Activated CD8-positive, alpha-beta memory T cell treated with anti-CD3 and anti-CD28 coated beads for 48 hours (primary cell): ENCODE data around the gene GNAO1.

Experiments
- DNase-seq, 3 experiments: peaks; one replicate each; pipeline ENCODE4 v3.0.0-alpha.2; 2020; ENCODE audit warnings: low read depth in 2 of 3, low spot score in 2 of 3

The GNAO1 gene

GRCh38 chr16:56346131-56346890 is 155.0 kb downstream of the GNAO1 start:
- DNase-seq = no peak

- DNase-seq = no peak
Measured at GRCh38 chr16:56347166-56347565, 155.9 kb downstream of the GNAO1 start.

DNA sequence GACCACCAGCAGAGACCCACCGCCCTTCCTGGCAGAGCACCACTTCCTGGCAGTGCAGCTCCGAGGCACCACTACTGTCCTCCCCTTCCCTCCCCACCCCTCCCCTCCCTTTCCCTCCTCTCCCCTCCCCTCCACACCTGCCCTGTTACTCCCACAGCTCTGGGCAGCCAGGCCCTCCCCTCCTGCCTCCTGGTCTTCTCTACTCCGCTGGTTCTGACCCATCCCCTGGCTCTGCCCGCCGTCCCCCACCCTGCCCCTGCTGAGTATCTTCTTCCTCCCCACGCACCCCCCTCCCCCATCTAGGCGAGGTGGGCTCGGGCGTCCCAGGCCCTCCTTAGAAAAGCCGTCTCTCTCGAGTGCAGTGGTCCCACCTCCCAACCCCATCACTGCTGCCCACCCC is 156.4 kb downstream of the GNAO1 start:
- DNase-seq = no peak

DNA sequence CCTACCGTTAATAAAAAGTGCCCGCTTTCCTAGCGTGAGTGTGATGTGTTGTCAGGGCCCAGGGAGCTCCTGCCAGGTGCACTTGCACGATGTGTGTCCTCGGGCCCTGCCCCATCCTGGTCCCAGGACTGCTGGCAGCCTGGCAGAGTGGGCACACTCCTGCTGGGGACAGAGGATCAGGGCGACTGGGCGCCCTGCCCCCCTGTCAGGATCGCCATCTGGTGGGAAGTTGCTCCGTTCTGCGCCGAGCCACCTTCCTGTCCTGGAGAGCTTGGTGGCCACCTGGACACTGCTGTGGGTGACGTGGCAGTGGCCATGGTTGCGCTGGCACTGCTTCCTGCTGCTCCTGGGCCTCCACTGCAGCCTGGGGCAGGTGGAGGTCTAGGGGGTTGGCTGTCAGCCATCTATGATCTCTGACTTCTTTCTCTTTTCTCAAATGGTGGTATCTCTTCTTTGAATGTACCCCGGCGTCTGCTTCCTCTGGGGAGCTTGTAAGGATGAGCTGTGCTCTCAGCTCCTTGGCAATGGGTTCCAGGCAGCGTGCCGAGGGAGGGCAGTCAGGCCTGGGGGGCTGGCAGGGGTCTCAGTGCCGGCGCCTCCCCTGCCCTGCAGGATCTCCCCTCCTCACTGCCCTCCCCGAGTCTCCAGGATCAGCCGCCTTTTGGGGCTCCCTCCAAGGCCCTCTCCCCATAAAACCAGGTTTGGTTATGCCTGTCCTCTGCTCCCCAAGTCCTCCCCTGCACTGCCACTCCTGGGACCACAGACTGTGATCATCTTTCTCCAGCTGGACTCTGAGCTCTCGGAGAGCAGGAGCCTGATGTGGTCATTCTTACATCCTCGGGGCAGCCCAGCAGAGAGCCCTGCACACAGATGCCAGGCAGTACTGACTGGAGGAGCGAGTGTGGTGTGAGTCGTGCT is 157.1 kb downstream of the GNAO1 start:
- DNase-seq = no peak

- no peak for DNase-seq
Measured at GRCh38 chr16:56349086-56349415, 157.8 kb downstream of the GNAO1 start.

DNA sequence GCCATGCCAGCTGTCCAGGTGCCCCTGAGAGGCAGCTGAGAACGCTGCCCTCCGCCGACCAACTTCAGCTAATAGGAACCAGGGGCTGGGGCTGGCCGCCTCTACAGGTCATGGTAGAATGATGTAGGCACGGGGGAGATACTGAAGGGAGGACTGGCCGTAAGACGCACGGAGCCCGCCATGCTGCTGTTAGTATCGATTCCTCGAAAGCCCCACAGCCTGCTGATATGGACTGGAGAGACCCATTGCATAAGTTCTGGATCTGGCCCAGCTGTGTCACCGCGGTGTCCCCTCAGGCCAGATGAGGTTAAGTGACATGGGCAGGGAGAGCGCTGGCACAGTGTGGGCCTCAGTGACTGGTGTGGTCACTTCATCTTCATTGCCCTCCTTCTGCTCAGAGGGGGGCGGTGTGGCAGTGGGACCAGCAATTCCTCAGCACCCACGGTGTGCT is 158.4 kb downstream of the GNAO1 start:
- DNase-seq = no peak

DNA sequence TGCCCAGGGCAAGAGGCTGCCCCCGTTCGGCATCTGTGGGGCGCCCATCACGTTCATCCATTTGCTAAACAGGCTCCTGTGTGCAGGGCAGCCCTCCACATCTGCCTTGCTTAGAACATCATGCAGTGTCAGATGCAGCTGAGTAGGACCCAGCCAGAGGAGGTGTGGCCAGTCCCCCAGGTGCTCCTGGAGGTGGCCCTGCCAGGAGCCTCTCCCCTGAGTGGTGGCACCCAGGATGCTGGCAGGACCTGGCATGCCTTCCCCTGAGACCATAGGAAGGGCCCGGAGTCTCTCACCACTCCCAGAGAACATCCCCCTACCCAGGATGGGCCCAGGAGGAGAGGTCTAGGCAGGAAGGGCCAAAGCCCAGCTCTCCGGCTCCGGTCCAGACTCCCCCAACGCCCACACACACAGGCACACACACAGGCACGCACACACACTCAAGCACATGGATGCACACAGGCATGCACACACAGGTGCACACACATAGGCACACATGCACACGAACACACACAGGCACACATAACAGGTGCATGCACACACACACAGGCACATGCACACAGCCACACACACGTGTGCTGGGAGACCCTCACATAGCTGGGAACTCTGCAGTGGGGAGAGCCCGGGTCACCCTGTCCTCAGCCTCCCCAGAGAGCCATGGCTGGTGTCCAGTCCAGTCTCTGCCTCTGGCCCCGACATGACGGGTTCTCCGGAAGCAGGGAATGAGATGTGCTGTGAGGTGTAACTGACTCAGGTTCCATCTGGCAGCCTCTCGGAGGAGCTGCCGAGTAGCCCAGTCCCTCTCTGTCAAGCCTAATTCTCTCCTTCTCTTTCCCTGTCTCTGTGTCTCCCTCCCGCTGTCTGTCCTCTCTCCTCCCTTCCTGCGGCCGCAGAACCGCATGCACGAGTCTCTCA is 159.5 kb downstream of the GNAO1 start:
- no peak for DNase-seq

DNA sequence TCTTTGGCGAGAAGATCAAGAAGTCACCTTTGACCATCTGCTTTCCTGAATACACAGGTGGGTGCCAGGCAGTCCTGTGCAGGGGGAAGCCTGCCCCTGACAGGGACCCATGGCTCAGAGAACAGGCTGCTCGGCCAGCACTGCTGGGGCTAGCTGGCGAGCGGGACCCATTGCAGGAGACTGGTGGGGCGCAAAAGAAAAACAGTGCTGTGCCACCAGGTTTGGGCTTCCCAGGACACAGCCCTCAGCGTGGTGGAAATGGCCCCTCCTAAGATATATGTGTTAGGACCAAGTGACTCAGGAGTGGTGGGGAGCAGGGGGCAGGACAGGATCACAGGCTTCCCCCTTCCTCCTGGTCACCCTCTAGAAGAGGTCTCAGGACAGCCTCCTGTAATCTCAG is 160.2 kb downstream of the GNAO1 start:
- no peak for DNase-seq

GRCh38 chr16:56352351-56353053 is 161.2 kb downstream of the GNAO1 start:
- DNase-seq = no peak

DNA sequence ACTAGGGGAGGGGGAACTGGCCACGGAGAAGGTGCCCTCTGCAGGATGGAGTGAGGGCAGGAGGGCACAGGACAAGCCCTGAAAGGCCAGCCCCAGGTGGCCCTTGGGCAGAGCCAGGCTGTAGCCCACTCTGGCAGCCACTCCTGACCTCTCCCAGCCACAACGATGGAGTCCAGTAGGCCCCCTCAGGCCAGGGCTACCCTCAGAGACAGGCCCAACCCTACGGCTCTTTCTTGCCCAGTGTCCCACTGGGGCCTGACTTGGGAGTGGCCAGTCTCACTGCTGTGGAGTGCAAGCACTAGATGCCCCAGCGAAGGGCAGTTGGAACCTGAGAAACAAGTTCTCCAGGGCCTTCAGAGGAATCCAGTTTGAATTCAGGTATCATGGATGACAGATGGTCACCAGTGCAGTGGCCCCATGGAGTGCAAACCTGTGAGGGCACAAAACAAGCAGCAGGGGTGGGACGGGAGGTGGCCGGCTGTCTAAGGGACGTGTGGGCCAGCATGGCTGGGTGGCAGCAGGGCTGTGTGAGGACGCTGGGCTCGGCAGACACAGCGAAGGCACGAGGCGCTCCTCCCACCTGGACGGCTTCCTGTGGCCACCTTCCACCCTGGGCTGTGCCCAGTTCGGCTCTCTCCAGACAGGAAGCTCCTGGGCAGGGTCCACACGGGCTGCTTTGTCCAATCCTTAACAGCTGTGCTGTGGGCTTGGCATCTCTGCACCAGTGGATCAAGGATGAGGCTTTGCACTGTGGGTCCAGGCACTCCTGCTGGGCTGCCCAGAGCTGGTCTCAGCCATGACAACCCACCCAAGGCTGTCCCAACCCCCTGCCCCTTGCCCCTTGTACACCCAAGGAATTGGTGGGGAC is 162.0 kb downstream of the GNAO1 start:
- no peak for DNase-seq

DNA sequence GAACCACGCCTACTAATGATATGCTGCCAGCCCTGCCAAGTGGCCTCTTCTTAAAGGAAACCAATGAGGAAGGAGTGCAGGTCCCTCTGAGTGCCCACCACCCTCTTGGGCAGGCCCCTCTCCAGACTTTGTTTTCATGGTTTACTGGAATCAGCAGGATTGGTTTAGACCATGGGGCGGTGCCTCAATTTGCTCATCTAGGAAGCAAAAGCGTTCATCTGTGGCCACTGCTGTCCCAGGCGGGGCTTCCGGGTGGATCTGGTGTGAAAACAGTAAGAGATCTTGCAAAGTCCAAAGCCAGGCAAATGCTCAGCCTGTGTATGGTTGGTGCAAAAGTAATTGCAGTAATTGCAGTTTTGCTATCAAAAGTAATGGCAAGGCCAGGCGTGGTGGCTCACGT is 162.7 kb downstream of the GNAO1 start:
- no peak for DNase-seq

- no peak for DNase-seq
Measured at GRCh38 chr16:56354746-56355145, 163.5 kb downstream of the GNAO1 start.

- DNase-seq = no peak
Measured at GRCh38 chr16:56355221-56355620, 163.9 kb downstream of the GNAO1 start.

DNA sequence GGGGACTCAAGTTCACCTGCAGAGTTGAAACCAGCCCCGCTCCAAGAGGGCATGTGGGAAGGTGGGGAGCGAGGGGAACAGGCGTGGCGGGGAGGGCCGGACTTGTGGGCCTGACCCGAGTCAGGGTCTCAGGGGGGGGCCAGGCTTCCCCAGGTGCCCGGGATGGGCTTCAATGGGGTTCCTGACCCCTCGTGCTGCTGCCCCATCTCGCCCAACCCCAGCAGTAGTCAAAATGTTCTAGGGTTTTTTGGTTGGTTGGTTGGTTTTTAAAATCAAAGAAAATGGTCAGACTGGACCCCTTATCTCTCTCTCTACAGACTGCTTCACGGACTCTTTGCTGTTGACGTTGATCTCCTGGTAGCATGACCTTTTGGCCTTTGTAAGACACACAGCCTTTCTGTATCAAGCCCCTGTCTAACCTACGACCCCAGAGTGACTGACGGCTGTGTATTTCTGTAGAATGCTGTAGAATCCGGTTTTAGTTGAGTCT is 164.5 kb downstream of the GNAO1 start:
- DNase-seq = no peak

DNA sequence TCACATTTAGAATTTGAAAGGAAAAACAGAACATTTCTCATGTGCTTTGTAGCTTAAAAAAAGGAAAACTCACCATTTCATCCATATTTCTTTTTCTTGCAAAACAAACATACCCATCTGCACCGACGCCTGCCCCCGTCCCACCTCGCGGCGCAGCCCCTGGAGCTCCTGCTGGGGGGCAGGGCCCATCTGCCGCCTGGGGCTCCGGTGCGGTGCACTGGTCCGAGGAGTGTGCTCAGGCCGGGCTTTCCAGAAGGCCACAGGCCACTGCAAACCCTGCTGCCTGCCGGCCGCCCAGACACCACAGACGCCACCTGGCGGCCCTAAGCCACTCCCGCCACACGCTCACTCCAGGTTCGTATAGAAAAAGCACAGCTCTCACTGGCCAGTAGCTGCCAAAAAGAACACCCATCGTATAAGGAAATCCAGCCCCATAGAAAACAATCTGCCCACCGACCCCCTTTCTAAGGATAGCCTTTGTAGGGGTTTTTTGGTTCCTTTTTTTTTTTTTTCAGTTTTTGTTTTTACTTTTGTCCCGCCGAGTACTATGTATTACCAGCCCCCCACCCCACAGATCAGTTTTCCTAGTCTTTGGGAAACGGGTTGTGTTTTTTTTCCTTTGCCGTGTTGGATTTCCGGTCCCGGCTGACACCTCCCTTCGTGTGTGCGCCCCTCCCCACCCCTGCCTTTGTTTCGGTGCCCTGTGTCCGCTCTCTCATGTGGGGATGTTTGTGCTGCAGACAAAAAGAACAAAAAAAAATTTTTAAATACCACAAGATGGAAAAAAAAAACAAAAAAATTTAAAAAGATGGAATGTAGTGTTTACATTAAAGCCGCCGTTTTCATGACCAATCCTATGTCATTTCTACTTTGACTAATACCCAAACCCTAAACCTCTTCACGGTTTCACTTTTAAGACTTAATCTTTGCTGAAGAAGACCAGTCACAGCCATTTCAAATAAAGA is 165.3 kb downstream of the GNAO1 start:
- DNase-seq = peak; percentile 18 to 39 (median 30)

GRCh38 chr16:56357241-56357764 is 166.0 kb downstream of the GNAO1 start:
- no peak for DNase-seq

DNA sequence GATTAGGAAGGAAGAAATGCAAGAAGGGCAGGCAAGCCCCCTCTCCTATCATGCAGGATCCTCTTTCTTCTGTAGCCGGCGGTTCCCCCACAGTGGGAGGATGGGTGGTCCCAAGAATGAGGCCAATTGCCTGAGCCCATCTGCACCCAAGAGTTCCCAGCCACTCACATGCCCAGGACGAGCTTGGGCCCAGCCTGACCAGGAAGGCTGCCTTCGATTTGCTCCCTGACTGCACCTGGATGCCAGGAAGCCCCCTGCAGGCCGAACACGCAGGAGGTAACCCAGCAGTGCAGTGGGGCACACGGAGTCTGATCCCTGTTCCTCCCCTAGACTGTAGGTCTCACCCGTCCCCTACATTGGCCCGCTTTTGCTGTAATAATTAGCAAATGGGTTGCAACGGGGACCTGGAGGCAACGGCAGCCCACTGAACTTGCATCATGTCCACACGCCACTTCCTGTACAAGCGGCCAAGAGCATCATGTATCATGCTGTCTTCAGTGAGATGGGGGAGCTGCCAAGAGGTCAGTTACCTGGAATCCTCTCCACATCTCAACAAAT is 166.6 kb downstream of the GNAO1 start:
- DNase-seq = no peak
